ENCODE data around the gene ENPP3. TPM values are rescaled to one million over a fixed set of nuclear protein-coding genes. Genes with fewer than 3 reads are reported as not detected.

The ENPP3 gene
- total and polyA plus RNA-seq, 10 of the 15 experiments (the other 5 are each of a cell fraction or from before 2014, with no cell fraction given): 0.01 TPM; not detected in 9

DNA sequence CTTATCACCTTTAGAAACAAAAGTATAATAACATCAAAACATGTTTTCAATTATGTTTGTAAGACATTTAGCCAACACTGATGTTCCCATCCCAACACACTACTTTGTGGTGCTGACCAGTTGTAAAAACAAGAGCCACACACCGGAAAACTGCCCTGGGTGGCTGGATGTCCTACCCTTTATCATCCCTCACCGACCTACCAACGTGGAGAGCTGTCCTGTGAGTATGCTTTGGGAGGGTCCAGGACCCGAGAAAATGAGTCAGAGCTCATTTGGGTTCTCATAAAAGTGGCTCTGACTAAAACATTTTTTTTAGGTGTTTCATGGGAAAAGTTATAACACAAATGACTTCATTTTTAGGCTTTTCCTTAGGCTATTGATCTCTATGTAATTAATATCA is 103.1 kb downstream of the ENPP3 start:
- no peaks in the 10 kb centered on the region for H3K9me3 ChIP-seq (replicated peaks; ENCODE audit: control insufficient read depth, insufficient read depth, low read length)
- intact Hi-C loops (cut with micrococcal nuclease; ENCODE audit: unreplicated experiment) (no loop called here), in situ Hi-C loops (cut with MboI) (no loop called here)
- FAIRE-seq: no peak
- TF ChIP-seq SIX5 (IDR thresholded peaks at IDR 0.05; ENCODE audit: low read depth, low read length, severe bottlenecking) (no peak), STAT3 (IDR thresholded peaks at IDR 0.05; ENCODE audit: low read depth, low read length) (no peak), NFYA (IDR thresholded peaks at IDR 0.05; ENCODE audit: borderline replicate concordance, low read depth, low read length) (no peak), CTCF (IDR thresholded peaks at IDR 0.05 in 2 of 3, conservative IDR thresholded peaks at IDR 0.05 in 1 of 3; ENCODE audit: control insufficient read depth in 2 of 3, extremely low read depth in 1 of 3, insufficient read depth in 1 of 3, low read depth in 3 of 3, low read length in 3 of 3) (no peak), TARDBP (IDR thresholded peaks at IDR 0.05; ENCODE audit: borderline replicate concordance) (no peak), ESRRA (IDR thresholded peaks at IDR 0.05; ENCODE audit: low read length) (no peak), EZH2 (IDR thresholded peaks at IDR 0.05; ENCODE audit: borderline replicate concordance, control insufficient read depth, low read depth, low read length) (no peak), CEBPZ (IDR thresholded peaks at IDR 0.05; ENCODE audit: low read depth, low read length) (no peak)
- 4% methylated on average over 4 of the region's 4 CpGs for WGBS (ENCODE audit: insufficient coverage, insufficient replicate concordance, low lambda C conversion rate, missing lambda C conversion rate)
- no peaks in the 10 kb centered on the region for H3K4me1 ChIP-seq (ENCODE audit: control insufficient read depth, insufficient read depth, low read length)
- no peak overlapping the region for H3K4me2 ChIP-seq (ENCODE audit: control insufficient read depth, insufficient read depth)
- no peak overlapping the region for H3K9ac ChIP-seq (ENCODE audit: control insufficient read depth, insufficient read depth, low read length)
- ChIA-PET CTCF (interaction anchor here (0.6 kb wide), 1 partner anchor 10 kb away, joined by 3 read pairs; no protein-coding TSS in a partner anchor), POLR2A (no interaction called here), RAD21 (ENCODE audit: unreplicated experiment) (no interaction called here), SMC1A (ENCODE audit: uncharacterized antibody, unreplicated experiment) (no interaction called here)
- H3K4me3 ChIP-seq: no peak overlapping the region
- DNase-seq (ENCODE audit: low read depth, low spot score): no peak
- H2AFZ ChIP-seq (ENCODE audit: control insufficient read depth, low read depth, low read length): no peak overlapping the region
- no peaks in the 10 kb centered on the region for H4K20me1 ChIP-seq (ENCODE audit: control insufficient read depth, insufficient read depth)
- no peaks in the 10 kb centered on the region for H3K27me3 ChIP-seq (replicated peaks in 1 of 2; ENCODE audit: control insufficient read depth in 2 of 2, insufficient read depth in 2 of 2, low read length in 1 of 2)
- ATAC-seq: no peak
- BruUV-seq (replicated peaks): no TSS peak
- H3K79me2 ChIP-seq (ENCODE audit: control insufficient read depth, insufficient read depth, low read length): no peaks in the 10 kb centered on the region
- H3K36me3 ChIP-seq (ENCODE audit: control insufficient read depth in 2 of 2, insufficient read depth in 2 of 2, low read length in 1 of 2): no peaks in the 10 kb centered on the region
- H3K27ac ChIP-seq (ENCODE audit: control insufficient read depth, insufficient read depth): no peak overlapping the region

Measured in GM12878 (cell line).